Measurements from ENCODE around the gene KRTAP5-11.
"Not testable (repeated sequence)": the region's sequence is repeated elsewhere in the genome, so short reads cannot be mapped to it uniquely, and the experiment has no call there.

DNA sequence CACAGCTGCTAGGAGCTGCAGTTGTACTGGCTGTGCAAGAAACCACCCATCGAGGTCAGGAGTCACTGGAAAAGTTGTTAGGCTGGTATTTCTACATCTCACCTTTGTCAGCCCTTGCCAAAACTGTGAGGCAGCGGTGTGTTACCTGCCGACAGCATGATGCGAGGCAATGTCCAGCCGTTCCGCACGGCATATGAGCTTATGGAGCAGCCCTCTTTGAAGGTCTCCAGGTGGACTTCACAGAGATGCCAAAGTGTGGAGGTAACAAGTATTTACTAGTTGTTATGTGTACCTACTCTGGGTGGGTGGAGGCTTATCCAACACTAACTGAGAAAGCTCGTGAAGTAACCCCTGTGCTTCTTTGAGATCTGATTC is 6.9 kb upstream of the KRTAP5-11 start:
- TF ChIP-seq, protein P1, sequence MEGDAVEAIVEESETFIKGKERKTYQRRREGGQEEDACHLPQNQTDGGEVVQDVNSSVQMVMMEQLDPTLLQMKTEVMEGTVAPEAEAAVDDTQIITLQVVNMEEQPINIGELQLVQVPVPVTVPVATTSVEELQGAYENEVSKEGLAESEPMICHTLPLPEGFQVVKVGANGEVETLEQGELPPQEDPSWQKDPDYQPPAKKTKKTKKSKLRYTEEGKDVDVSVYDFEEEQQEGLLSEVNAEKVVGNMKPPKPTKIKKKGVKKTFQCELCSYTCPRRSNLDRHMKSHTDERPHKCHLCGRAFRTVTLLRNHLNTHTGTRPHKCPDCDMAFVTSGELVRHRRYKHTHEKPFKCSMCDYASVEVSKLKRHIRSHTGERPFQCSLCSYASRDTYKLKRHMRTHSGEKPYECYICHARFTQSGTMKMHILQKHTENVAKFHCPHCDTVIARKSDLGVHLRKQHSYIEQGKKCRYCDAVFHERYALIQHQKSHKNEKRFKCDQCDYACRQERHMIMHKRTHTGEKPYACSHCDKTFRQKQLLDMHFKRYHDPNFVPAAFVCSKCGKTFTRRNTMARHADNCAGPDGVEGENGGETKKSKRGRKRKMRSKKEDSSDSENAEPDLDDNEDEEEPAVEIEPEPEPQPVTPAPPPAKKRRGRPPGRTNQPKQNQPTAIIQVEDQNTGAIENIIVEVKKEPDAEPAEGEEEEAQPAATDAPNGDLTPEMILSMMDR (IDR thresholded peaks at IDR 0.05; ENCODE audit: extremely low read depth in 1 of 2, insufficient read depth in 1 of 2, low read depth in 1 of 2, low read length in 2 of 2) = not testable (repeated sequence)
- not testable (repeated sequence) for TF ChIP-seq EZH2 (IDR thresholded peaks at IDR 0.05; ENCODE audit: borderline replicate concordance, low read depth, low read length, severe bottlenecking); JUN (IDR thresholded peaks at IDR 0.05; ENCODE audit: borderline replicate concordance, insufficient read depth, insufficient read length, low read depth)
